Activated T-cell treated with anti-CD3 and anti-CD28 coated beads, Interleukin-2, amount 50 U/mL, for 4 hours (primary cell): ENCODE results near the gene UNC93B1. TPM values are rescaled to one million over a fixed set of nuclear protein-coding genes. Genes with fewer than 3 reads are reported as not detected.
"Not testable (repeated sequence)": the region's sequence is repeated elsewhere in the genome, so short reads cannot be mapped to it uniquely, and the experiment has no call there.

Source experiments
- ATAC-seq, 2 donors: fragments of 200-7000 bp; cut with Tn5 transposase; one replicate each; pipeline ENCODE4 v1.10.0; 2021
- DNase-seq: peaks from one replicate; pipeline ENCODE4 v3.0.0-alpha.2; 2020
- H3K27me3 Mint-ChIP-seq: one replicate; pipeline ENCODE4 v1.8.0; 2021; ENCODE audit warnings: low read depth, mixed read lengths
- H3K36me3 Mint-ChIP-seq: one replicate; pipeline ENCODE4 v1.8.0; 2022; ENCODE audit warnings: mixed read lengths; ENCODE audit not compliant: insufficient read depth
- H3K4me1 Mint-ChIP-seq: one replicate; pipeline ENCODE4 v1.8.0; 2021; ENCODE audit warnings: low read depth, mixed read lengths
- H3K4me3 Mint-ChIP-seq: one replicate; pipeline ENCODE4 v1.8.0; 2021; ENCODE audit warnings: mild to moderate bottlenecking, moderate library complexity, mixed read lengths
- H3K9me3 Mint-ChIP-seq: one replicate; pipeline ENCODE4 v1.8.0; 2021; ENCODE audit warnings: mixed read lengths
- total RNA-seq, 3 donors: library from RNA; stranded (reverse); gene quantifications; one replicate each; pipeline ENCODE4 v1.2.1, GENCODE V29; 2021

UNC93B1 gene
- total RNA-seq, 3 donors from 2014 or later = 12.8 to 15.6 (median 14.1) TPM

DNA sequence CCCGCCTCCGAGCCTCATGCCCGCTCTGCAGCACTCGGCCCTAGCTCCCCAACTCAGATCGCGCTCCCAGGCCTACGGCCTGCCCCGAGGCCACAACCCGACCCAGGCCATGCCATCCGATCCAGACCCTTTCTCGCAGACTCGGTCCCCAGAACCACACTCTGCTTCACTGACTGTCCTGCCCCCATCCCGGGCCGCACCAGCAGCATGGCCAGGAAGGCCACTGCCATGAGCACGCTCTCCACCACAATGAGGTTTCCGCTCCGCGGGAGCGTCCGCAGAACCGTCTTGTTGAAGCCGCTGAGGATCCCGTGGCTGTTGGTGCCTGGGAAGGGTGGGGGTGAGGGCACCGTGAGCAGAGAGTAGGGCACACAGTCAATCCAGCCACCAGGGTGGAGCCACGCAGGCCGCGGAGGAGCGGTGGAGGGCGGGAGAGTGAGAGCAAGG, 6.4 kb downstream of the UNC93B1 start:
- Mint-ChIP-seq H3K4me1 (peaks cover 28% of the 10 kb centered on the region), H3K4me3 (no peak overlapping the region), H3K36me3 (peaks cover 9% of the 10 kb centered on the region), H3K27me3 (no peaks in the 10 kb centered on the region), H3K9me3 (no peaks in the 10 kb centered on the region)
- no peak for ATAC-seq
- no peak for DNase-seq

DNA sequence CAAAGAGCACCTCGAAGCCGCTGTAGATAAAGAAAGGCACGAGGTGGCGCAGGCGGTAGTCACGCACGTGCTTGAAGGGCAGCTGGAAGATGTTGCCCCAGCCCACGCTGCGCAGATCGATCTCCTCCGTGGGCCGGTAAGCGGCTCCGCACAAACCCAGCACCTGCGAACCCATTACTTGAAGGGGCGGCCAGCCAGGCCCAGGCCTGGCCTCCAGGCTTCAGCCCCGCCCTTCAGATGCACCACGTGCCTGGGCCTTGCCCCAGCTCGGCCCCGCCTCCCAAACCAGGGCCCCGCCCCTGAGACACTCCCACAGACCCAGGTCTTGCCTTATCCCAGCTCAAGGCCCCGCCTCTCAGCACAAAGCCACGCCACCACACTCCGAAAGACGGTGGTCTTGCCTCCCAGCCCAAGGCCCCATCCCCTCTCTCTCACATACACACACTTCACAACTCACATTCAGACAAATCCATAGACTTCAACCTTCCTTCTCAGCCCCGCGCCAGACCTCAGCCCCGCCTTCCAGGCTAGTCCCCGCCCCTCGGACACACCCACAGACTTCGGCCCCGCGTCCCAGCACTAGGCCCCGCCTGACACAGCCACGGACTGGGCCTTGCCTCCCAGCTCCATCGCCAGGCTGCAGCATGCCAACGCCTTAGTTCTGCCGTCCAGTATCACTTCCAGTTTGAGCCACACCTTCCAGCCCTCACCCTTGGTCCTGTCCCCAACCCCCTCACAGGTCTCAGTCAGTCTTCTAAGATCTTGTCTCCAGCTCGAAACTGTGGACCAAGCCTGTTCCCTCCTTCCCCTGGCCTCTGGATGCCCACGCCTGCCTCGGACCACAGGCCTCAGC, 7.0 kb downstream of the UNC93B1 start:
- Mint-ChIP-seq H3K4me1 (peaks cover 23% of the 10 kb centered on the region), H3K27me3 (peaks cover under 1% of the 10 kb centered on the region), H3K36me3 (peaks cover 7% of the 10 kb centered on the region), H3K4me3 (no peak overlapping the region), H3K9me3 (no peaks in the 10 kb centered on the region)
- ATAC-seq = peak; percentile 72 to 83
- no peak for DNase-seq

DNA sequence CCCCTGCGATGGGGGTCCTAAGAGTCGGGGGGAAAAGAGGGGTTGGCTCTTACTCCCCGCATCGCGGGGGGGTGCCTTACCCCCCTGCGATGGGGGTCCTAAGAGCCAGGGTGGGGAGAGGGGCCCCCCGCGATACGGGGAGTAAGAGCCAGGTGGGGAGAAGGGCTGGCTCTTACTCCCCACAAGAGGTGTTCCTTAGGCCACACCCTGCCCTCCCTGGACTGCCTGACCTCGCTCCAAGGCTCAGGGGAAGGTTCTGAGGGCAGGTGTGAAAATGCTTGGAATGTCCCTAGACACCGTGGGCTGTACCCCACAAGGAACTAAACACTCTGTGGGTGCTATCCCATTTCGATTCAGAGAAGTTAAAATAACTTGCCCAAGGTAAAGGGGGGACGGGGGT, 7.8 kb downstream of the UNC93B1 start:
- Mint-ChIP-seq H3K36me3 (peaks cover 7% of the 10 kb centered on the region), H3K27me3 (peaks cover 2% of the 10 kb centered on the region), H3K4me3 (no peak overlapping the region), H3K4me1 (peaks cover 23% of the 10 kb centered on the region), H3K9me3 (no peaks in the 10 kb centered on the region)
- DNase-seq (no peak), ATAC-seq (no peak)

DNA sequence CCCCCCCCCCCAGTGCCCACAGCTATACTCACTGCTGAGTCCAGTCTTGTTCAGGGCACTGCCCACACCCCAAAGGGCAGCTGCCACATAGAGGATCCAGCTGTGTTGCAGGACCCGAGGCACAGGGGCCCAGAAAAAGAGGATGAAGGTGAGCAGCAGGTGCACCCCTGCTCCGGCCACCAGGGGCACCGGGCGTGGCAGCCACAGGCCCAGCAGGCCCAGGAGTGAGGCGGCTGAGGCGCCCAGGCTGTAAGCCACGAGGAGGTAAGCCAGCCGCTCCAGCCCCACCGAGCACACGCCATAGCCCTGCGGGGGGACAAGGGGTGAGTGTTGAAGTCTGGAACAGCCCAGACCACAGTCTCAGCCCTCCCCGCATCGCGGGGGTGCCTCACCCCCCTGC, 8.3 kb downstream of the UNC93B1 start:
- not testable (repeated sequence) for H3K36me3 Mint-ChIP-seq, H3K27me3 Mint-ChIP-seq, ATAC-seq, H3K4me3 Mint-ChIP-seq, H3K9me3 Mint-ChIP-seq, DNase-seq
- peaks cover 23% of the 10 kb centered on the region for H3K4me1 Mint-ChIP-seq

DNA sequence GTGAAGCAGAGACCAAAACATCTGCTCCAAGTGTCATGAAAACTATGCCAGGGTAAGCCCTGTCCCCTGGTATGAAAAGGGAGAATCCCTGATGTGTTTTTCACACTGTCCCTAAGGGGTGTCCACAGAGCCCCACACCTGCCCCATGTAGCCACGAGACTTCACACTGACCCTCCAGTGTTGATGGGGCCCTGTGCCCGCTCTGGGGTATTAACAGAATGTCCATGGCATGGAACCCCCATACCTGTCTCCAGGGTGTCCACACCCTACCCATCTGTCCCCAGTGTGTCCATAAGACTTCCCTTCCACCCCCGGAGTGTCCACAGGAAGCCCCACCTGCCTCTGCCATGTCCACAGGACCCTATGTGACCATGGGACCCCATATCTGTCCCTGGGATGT, 8.8 kb downstream of the UNC93B1 start:
- not testable (repeated sequence) for ATAC-seq, H3K9me3 Mint-ChIP-seq, H3K36me3 Mint-ChIP-seq, H3K27me3 Mint-ChIP-seq, DNase-seq, H3K4me3 Mint-ChIP-seq
- H3K4me1 Mint-ChIP-seq = peaks cover 23% of the 10 kb centered on the region

DNA sequence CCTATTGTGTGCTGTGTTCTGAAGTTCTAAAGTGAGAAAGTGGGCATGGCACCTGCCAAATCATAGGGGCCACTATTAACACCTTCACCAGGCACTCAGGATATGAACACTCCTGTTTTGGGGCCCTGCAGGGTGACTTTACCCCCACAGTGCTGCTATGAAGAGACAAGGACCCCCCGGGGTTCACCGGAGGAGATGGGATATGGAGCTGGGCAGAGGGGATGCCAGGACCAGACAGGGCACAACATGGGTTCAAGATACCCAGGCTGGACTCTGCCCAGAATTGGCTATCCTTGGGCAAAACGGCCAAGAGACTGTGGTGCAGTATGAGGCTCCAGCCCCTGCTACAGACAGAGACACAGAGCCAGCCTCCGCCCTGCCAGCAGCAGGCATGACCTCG, 9.5 kb downstream of the UNC93B1 start:
- not testable (repeated sequence) for H3K4me3 Mint-ChIP-seq, H3K27me3 Mint-ChIP-seq, H3K9me3 Mint-ChIP-seq, DNase-seq, H3K36me3 Mint-ChIP-seq, ATAC-seq
- peaks cover 23% of the 10 kb centered on the region for H3K4me1 Mint-ChIP-seq

DNA sequence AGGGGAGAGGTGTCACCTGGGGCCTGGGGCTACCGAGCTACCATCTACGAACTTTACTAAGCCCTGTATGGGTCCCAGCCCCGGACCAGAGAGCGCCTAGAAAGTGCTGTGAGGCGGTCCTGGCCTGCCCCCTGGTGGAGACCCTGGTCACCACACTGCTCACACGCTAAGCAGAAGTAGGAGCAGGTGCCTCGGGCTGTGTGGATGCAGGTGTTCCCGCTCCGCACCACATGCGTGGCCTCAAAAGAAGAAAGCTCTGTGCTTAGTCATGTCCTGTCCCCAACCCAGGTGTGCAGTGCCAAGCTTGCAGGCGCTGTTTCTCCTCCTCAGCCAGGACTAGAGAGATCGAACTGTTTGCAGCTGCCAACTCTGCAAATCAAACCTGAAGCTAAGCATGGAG, 10.1 kb downstream of the UNC93B1 start:
- DNase-seq = peak; percentile 44
- H3K36me3 Mint-ChIP-seq, H3K27me3 Mint-ChIP-seq, ATAC-seq, H3K9me3 Mint-ChIP-seq, H3K4me3 Mint-ChIP-seq: not testable (repeated sequence)
- H3K4me1 Mint-ChIP-seq = peaks cover 23% of the 10 kb centered on the region

DNA sequence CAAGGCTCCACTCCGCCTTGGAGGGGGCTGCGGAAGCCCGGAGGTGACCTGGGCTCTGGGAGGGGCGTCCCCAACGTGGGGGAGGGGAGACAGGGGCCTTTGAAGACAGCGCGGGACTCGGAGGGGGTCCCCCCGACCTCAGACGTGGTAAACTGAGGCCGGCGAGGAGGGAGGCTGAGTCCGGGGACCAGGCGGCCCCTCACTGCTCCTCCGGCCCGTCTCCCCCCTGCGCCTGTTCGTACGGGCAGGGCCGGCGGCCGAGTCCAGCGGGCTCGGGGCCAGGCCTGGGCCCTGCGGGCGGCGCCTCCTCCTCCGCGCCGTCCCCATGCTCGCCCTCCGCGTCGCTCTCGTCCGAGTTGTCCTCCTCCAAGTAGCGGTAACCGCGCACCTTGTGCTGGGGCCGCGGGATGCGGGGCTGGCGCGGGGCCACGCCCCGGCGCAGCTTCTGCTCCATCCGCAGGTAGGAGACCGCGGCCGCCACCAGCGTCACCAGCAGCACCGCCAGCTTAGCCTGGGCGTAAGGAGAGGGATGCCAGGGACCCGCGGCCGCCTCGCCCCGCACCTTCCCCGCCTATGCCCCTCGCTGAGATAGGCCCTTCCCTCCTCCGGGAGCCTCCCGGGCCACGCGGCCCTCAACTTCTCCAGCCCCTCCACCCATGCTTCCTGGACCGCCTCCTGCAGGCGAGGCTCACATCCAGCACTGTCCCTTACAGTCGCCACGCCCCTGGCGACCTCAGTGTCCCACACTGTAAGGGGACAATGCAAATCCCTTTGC, 12.4 kb downstream of the UNC93B1 start:
- not testable (repeated sequence) for H3K9me3 Mint-ChIP-seq, H3K36me3 Mint-ChIP-seq, H3K27me3 Mint-ChIP-seq, H3K4me1 Mint-ChIP-seq, DNase-seq, ATAC-seq, H3K4me3 Mint-ChIP-seq

DNA sequence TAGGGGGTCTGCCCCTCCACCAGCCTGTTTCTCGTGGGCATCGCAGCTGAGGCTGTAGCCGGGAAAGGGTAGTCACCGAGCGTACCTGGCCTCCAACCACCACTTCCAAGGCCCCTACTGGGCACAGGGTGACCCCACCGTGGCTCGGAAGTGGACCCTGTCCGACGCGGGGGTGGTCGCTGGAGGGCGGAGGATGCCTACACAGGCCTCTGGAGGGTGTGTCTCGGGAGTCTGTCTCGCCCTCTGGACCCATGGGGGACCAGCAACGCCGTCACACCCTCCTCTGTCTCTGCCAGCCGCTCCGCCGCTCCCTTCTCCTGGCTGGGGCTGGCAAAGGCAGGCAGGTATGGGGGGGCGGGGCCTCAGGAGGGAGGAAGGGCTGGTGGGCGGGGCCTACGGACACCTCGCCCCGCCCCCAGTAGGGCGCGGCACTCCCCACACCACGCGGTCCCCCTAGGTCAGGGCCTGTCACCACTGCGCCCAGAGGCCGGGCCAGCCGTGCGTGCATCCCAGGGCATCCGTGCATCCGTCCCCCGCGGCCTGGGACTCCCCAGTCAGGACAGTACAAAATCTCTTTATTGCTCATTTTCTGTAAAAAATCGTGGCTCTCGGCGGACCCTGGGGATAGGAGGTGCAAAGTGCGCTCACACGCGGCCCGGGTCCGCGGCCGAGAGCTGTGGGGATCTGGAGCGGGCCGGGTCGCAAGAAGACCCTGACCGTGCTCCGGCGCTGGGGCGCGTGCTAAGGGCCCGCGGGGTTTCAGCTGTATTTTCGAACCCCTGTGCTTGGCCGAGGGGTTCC, 13.2 kb downstream of the UNC93B1 start:
- ATAC-seq = peak in 1 of 2 donors; percentile 38
- H3K9me3 Mint-ChIP-seq, H3K27me3 Mint-ChIP-seq, H3K4me1 Mint-ChIP-seq, DNase-seq, H3K36me3 Mint-ChIP-seq, H3K4me3 Mint-ChIP-seq: not testable (repeated sequence)

DNA sequence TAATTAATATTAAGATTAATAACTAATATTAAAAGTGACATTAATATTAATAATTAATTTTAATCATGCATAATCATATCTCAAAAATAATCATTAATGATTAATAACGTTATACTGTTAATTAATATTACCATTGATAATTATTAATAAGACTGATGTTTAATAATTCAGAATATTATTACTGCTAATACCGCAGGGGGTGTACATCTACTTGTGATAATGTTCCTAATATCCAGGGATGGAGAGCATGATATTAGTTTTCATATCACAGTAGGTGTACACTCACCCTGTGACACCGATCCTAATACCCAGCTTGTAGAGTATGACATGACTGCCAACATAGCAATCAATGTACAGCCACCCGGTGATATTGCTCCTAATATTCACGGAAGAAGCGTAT, 18.6 kb downstream of the UNC93B1 start:
- not testable (repeated sequence) for H3K4me1 Mint-ChIP-seq, H3K4me3 Mint-ChIP-seq, ATAC-seq, H3K9me3 Mint-ChIP-seq, H3K27me3 Mint-ChIP-seq, H3K36me3 Mint-ChIP-seq, DNase-seq

DNA sequence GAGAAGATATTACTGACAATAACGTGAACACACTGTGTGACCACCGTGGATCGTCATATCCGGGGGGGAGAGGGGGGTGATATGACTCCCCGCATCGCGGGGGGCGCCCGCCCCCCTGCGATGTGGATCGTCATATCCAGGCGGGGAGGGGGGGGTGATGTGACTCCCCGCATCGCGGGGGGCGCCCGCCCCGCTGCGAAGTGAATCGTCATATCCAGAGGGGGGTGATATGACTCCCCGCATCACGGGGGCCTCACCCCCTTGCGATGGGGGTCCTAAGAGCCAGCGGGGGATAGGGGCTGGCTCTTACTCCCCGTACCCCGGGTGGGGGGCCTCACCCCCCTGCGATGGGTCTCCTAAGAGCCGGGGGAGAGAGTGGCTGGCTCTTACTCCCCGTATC, 19.9 kb downstream of the UNC93B1 start:
- Mint-ChIP-seq H3K36me3 (no peaks in the 10 kb centered on the region), H3K4me3 (no peak overlapping the region), H3K9me3 (no peaks in the 10 kb centered on the region), H3K4me1 (no peaks in the 10 kb centered on the region), H3K27me3 (peaks cover 11% of the 10 kb centered on the region)
- no peak for DNase-seq
- ATAC-seq = no peak

DNA sequence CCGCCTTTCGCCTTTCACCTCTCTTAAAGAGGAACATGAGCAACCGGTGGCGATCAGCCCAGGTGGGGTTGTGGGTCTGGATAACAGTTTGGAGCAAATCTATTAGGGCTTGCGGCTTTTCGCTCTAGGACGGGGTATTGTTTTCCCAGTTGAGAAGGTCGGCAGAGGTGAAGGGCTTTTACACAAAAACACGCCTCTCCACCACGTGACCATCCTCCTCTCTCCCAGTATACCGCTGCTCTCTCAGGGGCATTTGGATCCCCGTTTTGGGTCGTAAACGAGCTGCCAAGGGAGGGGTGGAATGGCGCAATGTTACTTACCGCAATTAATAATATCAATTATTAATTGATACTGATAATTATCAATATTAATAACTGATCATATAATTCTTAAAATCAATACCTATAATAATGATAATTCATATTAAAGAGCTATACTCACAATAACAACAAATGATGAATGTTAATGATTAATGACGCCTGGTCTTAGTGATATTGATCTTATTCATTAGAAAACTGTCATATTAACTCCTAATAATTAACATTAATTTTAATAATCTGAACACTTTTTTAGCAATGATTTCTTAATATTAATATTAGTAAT, 21.5 kb downstream of the UNC93B1 start:
- H3K4me1 Mint-ChIP-seq, H3K36me3 Mint-ChIP-seq, ATAC-seq, H3K4me3 Mint-ChIP-seq, DNase-seq, H3K9me3 Mint-ChIP-seq: not testable (repeated sequence)
- peaks cover 21% of the 10 kb centered on the region for H3K27me3 Mint-ChIP-seq

DNA sequence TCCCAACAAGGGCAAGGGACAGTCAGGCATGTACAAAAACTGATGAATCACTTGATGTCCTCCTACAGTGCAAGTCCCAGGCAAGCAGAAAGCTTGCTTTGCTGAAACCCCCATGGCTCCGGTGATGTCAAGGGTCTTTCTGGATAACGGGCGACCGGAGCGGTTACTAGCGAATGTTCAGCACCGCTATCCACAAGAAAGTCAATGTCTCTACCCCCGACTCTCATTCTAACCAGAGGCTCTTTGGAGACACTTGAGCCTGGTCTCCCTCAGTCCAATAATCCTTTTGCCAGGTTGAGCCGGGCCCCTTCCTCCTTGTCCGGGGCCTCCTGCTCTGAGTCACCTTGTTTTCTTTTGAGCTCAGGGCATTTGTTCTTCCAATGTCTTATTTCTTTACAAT, 22.7 kb downstream of the UNC93B1 start:
- not testable (repeated sequence) for DNase-seq, ATAC-seq, H3K9me3 Mint-ChIP-seq, H3K4me3 Mint-ChIP-seq, H3K4me1 Mint-ChIP-seq, H3K36me3 Mint-ChIP-seq
- peaks cover 26% of the 10 kb centered on the region for H3K27me3 Mint-ChIP-seq
